GM15510 (cell line): ENCODE measurements around the gene RAD18.

ENCODE experiments used
- POLR2A ChIP-seq: IDR thresholded peaks from 3 replicates; pipeline ENCODE4 v1.6.1; 2011; ENCODE audit warnings: borderline replicate concordance; ENCODE audit not compliant: insufficient read length; ENCODE audit errors: extremely low read depth

The RAD18 gene

GRCh38 chr3:8884630-8885290, 78.5 kb downstream of the RAD18 start:
- no peak for TF ChIP-seq POLR2A

- no peak for TF ChIP-seq POLR2A
Observed at GRCh38 chr3:8882642-8883041, 80.6 kb downstream of the RAD18 start.

- no peak for TF ChIP-seq POLR2A
Observed at GRCh38 chr3:8882171-8882593, 81.1 kb downstream of the RAD18 start.

GRCh38 chr3:8879347-8879944, 83.8 kb downstream of the RAD18 start:
- TF ChIP-seq POLR2A, result no peak

- no peak for TF ChIP-seq POLR2A
Observed at GRCh38 chr3:8875836-8876235, 87.4 kb downstream of the RAD18 start.

- no peak for TF ChIP-seq POLR2A
Observed at GRCh38 chr3:8873740-8874139, 89.5 kb downstream of the RAD18 start.

- no peak for TF ChIP-seq POLR2A
Observed at GRCh38 chr3:8872261-8872660, 91.0 kb downstream of the RAD18 start.

GRCh38 chr3:8871306-8871705, 92.0 kb downstream of the RAD18 start:
- no peak for TF ChIP-seq POLR2A

- no peak for TF ChIP-seq POLR2A
Observed at GRCh38 chr3:8870134-8870533, 93.1 kb downstream of the RAD18 start.

- TF ChIP-seq POLR2A, result no peak
Observed at GRCh38 chr3:8869613-8870012, 93.7 kb downstream of the RAD18 start.

- TF ChIP-seq POLR2A, result no peak
Observed at GRCh38 chr3:8868996-8869395, 94.3 kb downstream of the RAD18 start.

GRCh38 chr3:8867646-8868045, 95.6 kb downstream of the RAD18 start:
- no peak for TF ChIP-seq POLR2A

- no peak for TF ChIP-seq POLR2A
Observed at GRCh38 chr3:8865697-8866096, 97.6 kb downstream of the RAD18 start.

GRCh38 chr3:8864402-8865350, 98.6 kb downstream of the RAD18 start:
- TF ChIP-seq POLR2A, result no peak

- no peak for TF ChIP-seq POLR2A
Observed at GRCh38 chr3:8863891-8864290, 99.4 kb downstream of the RAD18 start.
